Liver (tissue), 9 donors: ENCODE data around the gene NOS3. TPM values are rescaled to one million over a fixed set of nuclear protein-coding genes. Genes with fewer than 3 reads are reported as not detected.

Experiments used
- DNase-seq: peaks from one replicate; pipeline ENCODE4 v3.0.0-alpha.2; 2017; ENCODE audit warnings: low spot score
- H3K27ac ChIP-seq, 2 donors: one replicate each; pipeline ENCODE4 v1.7.0; 2013; ENCODE audit warnings: inconsistent platforms in 2 of 2, low read length in 2 of 2, control low read depth in 1 of 2, low read depth in 1 of 2, mild to moderate bottlenecking in 1 of 2
- H3K27me3 ChIP-seq, 4 donors: one replicate each; pipeline versions ENCODE4 v1.6.1 to v1.7.0; 2013; ENCODE audit warnings: low read length in 3 of 4, inconsistent platforms in 1 of 4, mild to moderate bottlenecking in 1 of 4, moderate library complexity in 1 of 4; ENCODE audit not compliant: control insufficient read depth in 4 of 4, insufficient read depth in 4 of 4
- H3K36me3 ChIP-seq, 4 donors: one replicate each; pipeline versions ENCODE4 v1.6.1 to v1.7.0; 2013; ENCODE audit warnings: low read length in 3 of 4, mild to moderate bottlenecking in 3 of 4, low read depth in 1 of 4, moderate library complexity in 1 of 4; ENCODE audit not compliant: control insufficient read depth in 4 of 4, insufficient read depth in 3 of 4
- H3K4me1 ChIP-seq, 4 donors: one replicate each; pipeline versions ENCODE4 v1.6.1 to v1.7.0; 2013; ENCODE audit warnings: low read length in 3 of 4, mild to moderate bottlenecking in 3 of 4, moderate library complexity in 1 of 4; ENCODE audit not compliant: control insufficient read depth in 4 of 4, insufficient read depth in 4 of 4
- H3K4me3 ChIP-seq, 3 donors: one replicate each; pipeline versions ENCODE4 v1.6.1 to v1.7.0; 2013; ENCODE audit warnings: low read length in 3 of 3, control low read depth in 1 of 3, low read depth in 1 of 3, mild to moderate bottlenecking in 1 of 3
- H3K9ac ChIP-seq, 2 donors: one replicate each; pipeline ENCODE4 v1.7.0; 2013; ENCODE audit warnings: low read length in 2 of 2, mild to moderate bottlenecking in 2 of 2, moderate library complexity in 2 of 2, control low read depth in 1 of 2, low read depth in 1 of 2
- H3K9me3 ChIP-seq, 4 donors: one replicate each; pipeline versions ENCODE4 v1.6.1 to v1.7.0; 2013; ENCODE audit warnings: low read length in 3 of 4; ENCODE audit not compliant: control insufficient read depth in 4 of 4
- ATF3 ChIP-seq: IDR thresholded peaks from 2 replicates; pipeline ENCODE4 v1.6.1; 2016; ENCODE audit warnings: antibody characterized with exemption
- EGR1 ChIP-seq, 2 donors: IDR thresholded peaks; 2 replicates each; pipeline ENCODE4 v1.6.1; 2016 to 2018; ENCODE audit warnings: antibody characterized with exemption in 2 of 2, low read depth in 2 of 2
- FOXA1 ChIP-seq: IDR thresholded peaks from 2 replicates; pipeline ENCODE4 v1.6.1; 2016; ENCODE audit warnings: antibody characterized with exemption
- FOXA2 ChIP-seq: IDR thresholded peaks from 2 replicates; pipeline ENCODE4 v1.6.1; 2016; ENCODE audit warnings: antibody characterized with exemption
- GABPA ChIP-seq, 2 donors: IDR thresholded peaks in 1 of 2; conservative IDR thresholded peaks in 1 of 2; 2 replicates each; pipeline ENCODE4 v1.6.1; 2016; ENCODE audit warnings: antibody characterized with exemption in 2 of 2, mild to moderate bottlenecking in 1 of 2, moderate library complexity in 1 of 2
- HNF4A ChIP-seq, 2 donors: conservative IDR thresholded peaks; 2 replicates each; pipeline ENCODE4 v1.6.1; 2016; ENCODE audit warnings: antibody characterized with exemption in 2 of 2, mild to moderate bottlenecking in 2 of 2
- HNF4G ChIP-seq: IDR thresholded peaks from 2 replicates; pipeline ENCODE4 v1.6.1; 2016; ENCODE audit warnings: antibody characterized with exemption
- JUND ChIP-seq, 2 donors: IDR thresholded peaks; 2 replicates each; pipeline ENCODE4 v1.6.1; 2016; ENCODE audit warnings: antibody characterized with exemption in 2 of 2
- NR2F2 ChIP-seq: IDR thresholded peaks from 2 replicates; pipeline ENCODE4 v1.6.1; 2016; ENCODE audit warnings: antibody characterized with exemption
- RAD21 ChIP-seq, 2 donors: IDR thresholded peaks; 2 replicates each; pipeline ENCODE4 v1.6.1; 2016; ENCODE audit warnings: antibody characterized with exemption in 2 of 2, mild to moderate bottlenecking in 2 of 2
- RXRA ChIP-seq, 2 donors: IDR thresholded peaks; 2 replicates each; pipeline ENCODE4 v1.6.1; 2017 to 2018; ENCODE audit warnings: antibody characterized with exemption in 2 of 2, mild to moderate bottlenecking in 1 of 2
- SP1 ChIP-seq: IDR thresholded peaks from 2 replicates; pipeline ENCODE4 v1.6.1; 2018; ENCODE audit warnings: antibody characterized with exemption, mild to moderate bottlenecking
- TAF1 ChIP-seq: conservative IDR thresholded peaks from 2 replicates; pipeline ENCODE4 v1.6.1; 2016; ENCODE audit warnings: antibody characterized with exemption, mild to moderate bottlenecking
- YY1 ChIP-seq: IDR thresholded peaks from 2 replicates; pipeline ENCODE4 v1.6.1; 2016; ENCODE audit warnings: antibody characterized with exemption, mild to moderate bottlenecking
- ZBTB33 ChIP-seq: IDR thresholded peaks from 2 replicates; pipeline ENCODE4 v1.6.1; 2016; ENCODE audit warnings: antibody characterized with exemption
- WGBS: extraction: QIAGEN DNeasy Blood & Tissue Kit; methylation state at CpG from one replicate; pipeline ENCODE4 v1.1.7; 2013; 5-methylcytosine and 5-hydroxymethylcytosine counted together
- polyA plus RNA-seq, 2 donors: library from polyadenylated mRNA; stranded (reverse) in 1 of 2; unstranded in 1 of 2; fragments of 200-250 nt in 1 of 2; fragments of >200 nt in 1 of 2; fragmentation: Nextera tagmentation in 1 of 2; extraction: Ambion mirVana in 1 of 2; gene quantifications; one replicate each; pipeline versions ENCODE4 v1.2.1 to v1.2.3, GENCODE V29; 2013 to 2015
- total RNA-seq, 2 donors: library from RNA; depleted of rRNA; stranded (reverse); fragments of >200 nt; gene quantifications; one replicate each; pipeline ENCODE4 v1.2.3, GENCODE V29; 2014
- TF ChIP-seq, protein P1 (sequence below): fragments of 150-350 bp; IDR thresholded peaks from 2 replicates; pipeline ENCODE4 v1.5.1; 2017; ENCODE audit warnings: improper control_type of control experiment, low read depth, low read length; ENCODE audit not compliant: missing input control
- TF ChIP-seq, protein P2 (sequence below): IDR thresholded peaks from 2 replicates; pipeline ENCODE4 v1.6.1; 2016; ENCODE audit warnings: antibody characterized with exemption, mild to moderate bottlenecking
- donor health status: healthy.
- donor health status: healthy.
- donor health status: healthy.
- donor health status: healthy.
- donor health status: healthy.

Gene NOS3
- total and polyA plus RNA-seq, 4 donors, result 1.6 to 6.1 (median 5.1) TPM

DNA sequence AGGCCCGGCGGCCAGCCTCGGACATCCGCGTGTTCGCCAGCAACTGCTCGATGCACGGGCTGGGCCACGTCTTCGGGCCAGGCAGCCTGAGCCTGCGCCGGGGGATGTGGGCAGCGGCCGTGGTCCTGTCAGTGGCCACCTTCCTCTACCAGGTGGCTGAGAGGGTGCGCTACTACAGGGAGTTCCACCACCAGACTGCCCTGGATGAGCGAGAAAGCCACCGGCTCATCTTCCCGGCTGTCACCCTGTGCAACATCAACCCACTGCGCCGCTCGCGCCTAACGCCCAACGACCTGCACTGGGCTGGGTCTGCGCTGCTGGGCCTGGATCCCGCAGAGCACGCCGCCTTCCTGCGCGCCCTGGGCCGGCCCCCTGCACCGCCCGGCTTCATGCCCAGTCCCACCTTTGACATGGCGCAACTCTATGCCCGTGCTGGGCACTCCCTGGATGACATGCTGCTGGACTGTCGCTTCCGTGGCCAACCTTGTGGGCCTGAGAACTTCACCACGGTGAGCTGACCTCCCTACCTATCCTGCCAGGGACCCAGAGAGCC, 58.2 kb downstream of the NOS3 start:
- peaks cover 0 to 8% (median 0%) of the 10 kb centered on the region in 4 donors for H3K36me3 ChIP-seq
- WGBS, result 89% methylated on average over 38 of the region's 38 CpGs
- H3K4me1 ChIP-seq, result peaks cover 0 to 2% (median 0%) of the 10 kb centered on the region in 4 donors

More for the DNA sequence above, 58.2 kb downstream of the NOS3 start:
- H3K27me3 ChIP-seq, result no peaks in the 10 kb centered on the region
- no peak for DNase-seq
- H3K9ac ChIP-seq, result no peak overlapping the region
- no peak for TF ChIP-seq TAF1
- no peak for TF ChIP-seq ZBTB33
- TF ChIP-seq SP1, result no peak
- TF ChIP-seq HNF4G, result no peak
- no peak for TF ChIP-seq HNF4A (conservative IDR thresholded peaks at IDR 0.05)
- no peak for TF ChIP-seq FOXA2
- TF ChIP-seq RXRA (IDR thresholded peaks at IDR 0.05), result no peak
- TF ChIP-seq JUND (IDR thresholded peaks at IDR 0.05), result no peak
- no peak for TF ChIP-seq GABPA (IDR thresholded peaks at IDR 0.05 in 1 of 2, conservative IDR thresholded peaks at IDR 0.05 in 1 of 2)
- no peak for TF ChIP-seq EGR1 (IDR thresholded peaks at IDR 0.05; ENCODE audit: low read depth in 2 of 2)
- no peak for TF ChIP-seq YY1
- TF ChIP-seq NR2F2, result no peak
- TF ChIP-seq, protein P1, sequence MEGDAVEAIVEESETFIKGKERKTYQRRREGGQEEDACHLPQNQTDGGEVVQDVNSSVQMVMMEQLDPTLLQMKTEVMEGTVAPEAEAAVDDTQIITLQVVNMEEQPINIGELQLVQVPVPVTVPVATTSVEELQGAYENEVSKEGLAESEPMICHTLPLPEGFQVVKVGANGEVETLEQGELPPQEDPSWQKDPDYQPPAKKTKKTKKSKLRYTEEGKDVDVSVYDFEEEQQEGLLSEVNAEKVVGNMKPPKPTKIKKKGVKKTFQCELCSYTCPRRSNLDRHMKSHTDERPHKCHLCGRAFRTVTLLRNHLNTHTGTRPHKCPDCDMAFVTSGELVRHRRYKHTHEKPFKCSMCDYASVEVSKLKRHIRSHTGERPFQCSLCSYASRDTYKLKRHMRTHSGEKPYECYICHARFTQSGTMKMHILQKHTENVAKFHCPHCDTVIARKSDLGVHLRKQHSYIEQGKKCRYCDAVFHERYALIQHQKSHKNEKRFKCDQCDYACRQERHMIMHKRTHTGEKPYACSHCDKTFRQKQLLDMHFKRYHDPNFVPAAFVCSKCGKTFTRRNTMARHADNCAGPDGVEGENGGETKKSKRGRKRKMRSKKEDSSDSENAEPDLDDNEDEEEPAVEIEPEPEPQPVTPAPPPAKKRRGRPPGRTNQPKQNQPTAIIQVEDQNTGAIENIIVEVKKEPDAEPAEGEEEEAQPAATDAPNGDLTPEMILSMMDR, result no peak
- TF ChIP-seq, protein P2, sequence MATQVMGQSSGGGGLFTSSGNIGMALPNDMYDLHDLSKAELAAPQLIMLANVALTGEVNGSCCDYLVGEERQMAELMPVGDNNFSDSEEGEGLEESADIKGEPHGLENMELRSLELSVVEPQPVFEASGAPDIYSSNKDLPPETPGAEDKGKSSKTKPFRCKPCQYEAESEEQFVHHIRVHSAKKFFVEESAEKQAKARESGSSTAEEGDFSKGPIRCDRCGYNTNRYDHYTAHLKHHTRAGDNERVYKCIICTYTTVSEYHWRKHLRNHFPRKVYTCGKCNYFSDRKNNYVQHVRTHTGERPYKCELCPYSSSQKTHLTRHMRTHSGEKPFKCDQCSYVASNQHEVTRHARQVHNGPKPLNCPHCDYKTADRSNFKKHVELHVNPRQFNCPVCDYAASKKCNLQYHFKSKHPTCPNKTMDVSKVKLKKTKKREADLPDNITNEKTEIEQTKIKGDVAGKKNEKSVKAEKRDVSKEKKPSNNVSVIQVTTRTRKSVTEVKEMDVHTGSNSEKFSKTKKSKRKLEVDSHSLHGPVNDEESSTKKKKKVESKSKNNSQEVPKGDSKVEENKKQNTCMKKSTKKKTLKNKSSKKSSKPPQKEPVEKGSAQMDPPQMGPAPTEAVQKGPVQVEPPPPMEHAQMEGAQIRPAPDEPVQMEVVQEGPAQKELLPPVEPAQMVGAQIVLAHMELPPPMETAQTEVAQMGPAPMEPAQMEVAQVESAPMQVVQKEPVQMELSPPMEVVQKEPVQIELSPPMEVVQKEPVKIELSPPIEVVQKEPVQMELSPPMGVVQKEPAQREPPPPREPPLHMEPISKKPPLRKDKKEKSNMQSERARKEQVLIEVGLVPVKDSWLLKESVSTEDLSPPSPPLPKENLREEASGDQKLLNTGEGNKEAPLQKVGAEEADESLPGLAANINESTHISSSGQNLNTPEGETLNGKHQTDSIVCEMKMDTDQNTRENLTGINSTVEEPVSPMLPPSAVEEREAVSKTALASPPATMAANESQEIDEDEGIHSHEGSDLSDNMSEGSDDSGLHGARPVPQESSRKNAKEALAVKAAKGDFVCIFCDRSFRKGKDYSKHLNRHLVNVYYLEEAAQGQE, result no peak
- TF ChIP-seq RAD21 (IDR thresholded peaks at IDR 0.05), result no peak
- no peak for TF ChIP-seq ATF3
- no peak for TF ChIP-seq FOXA1
- H3K4me3 ChIP-seq, result no peak overlapping the region
- no peak overlapping the region for H3K27ac ChIP-seq
- no peaks in the 10 kb centered on the region for H3K9me3 ChIP-seq
